HG03175 (cell line): ENCODE results near the gene GSK3B.
A peak's percentile ranks its signal among the peaks of the same experiment; 100 is the strongest.

ENCODE experiments used
- ATAC-seq: cut with Tn5 transposase; IDR thresholded peaks from one replicate; pipeline ENCODE4 v1.9.1; 2021; ENCODE audit warnings: mild to moderate bottlenecking, moderate library complexity; ENCODE audit not compliant: unreplicated experiment

Gene GSK3B

GRCh38 chr3:119783883-119784282 is 310.4 kb downstream of the GSK3B start:
- no peak for ATAC-seq

GRCh38 chr3:119783255-119783654 is 311.0 kb downstream of the GSK3B start:
- no peak for ATAC-seq

- no peak for ATAC-seq
Observed at GRCh38 chr3:119782460-119782859, 311.8 kb downstream of the GSK3B start.

- ATAC-seq = no peak
Observed at GRCh38 chr3:119781330-119782198, 312.7 kb downstream of the GSK3B start, which contains the start of gene NR1I2. TSS of gene NR1I2 (plus strand) at chr3:119782101.

- ATAC-seq = peak; percentile 91
Observed at GRCh38 chr3:119779731-119780383, 314.4 kb downstream of the GSK3B start.

GRCh38 chr3:119778811-119779210 is 315.4 kb downstream of the GSK3B start:
- ATAC-seq = no peak

- ATAC-seq = no peak
Observed at GRCh38 chr3:119778176-119778575, 316.1 kb downstream of the GSK3B start.

GRCh38 chr3:119776304-119776703 is 317.9 kb downstream of the GSK3B start:
- no peak for ATAC-seq

GRCh38 chr3:119774444-119774843 is 319.8 kb downstream of the GSK3B start:
- ATAC-seq = peak; percentile 71
